Panc1 (cell line): Measurements from ENCODE around the gene LRRC46. TPM values are rescaled to one million over a fixed set of nuclear protein-coding genes. Genes with fewer than 3 reads are reported as not detected.

Experiments used
- ATAC-seq: fragments of 200-7000 bp; cut with Tn5 transposase; 2 replicates; pipeline ENCODE4 v1.9.1; 2020; ENCODE audit warnings: mild to moderate bottlenecking, moderate library complexity
- BruUV-seq: library from RNA; stranded (reverse); fragments of 400-500 nt; replicated peaks from 2 replicates; lab custom pipeline; 2021; lab: Mats Ljungman, UMichigan
- CTCF ChIA-PET: fragments of 300-600 bp; sonication (Branson Sonifier 250); formaldehyde crosslinking; loops from one replicate; lab custom pipeline; 2022; ENCODE audit warnings: antibody characterized with exemption; lab: Charles Lee
- POLR2A ChIA-PET: fragments of 300-600 bp; sonication (Branson Sonifier 250); formaldehyde crosslinking; loops from one replicate; lab custom pipeline; 2022; ENCODE audit warnings: antibody characterized with exemption; lab: Charles Lee
- DNase-seq: peaks from one replicate; pipeline ENCODE4 v3.0.0-alpha.2; 2010; ENCODE audit warnings: low read depth, low spot score
- H3K27ac ChIP-seq: 2 replicates; pipeline ENCODE4 v1.5.1; 2011; ENCODE audit warnings: mild to moderate bottlenecking, low read length, inconsistent platforms
- H3K27me3 ChIP-seq: fragments of 200-500 bp; sonication (Bioruptor generic); 2 replicates; pipeline ENCODE4 v1.6.0; 2014; ENCODE audit warnings: low read length, inconsistent platforms; ENCODE audit not compliant: control insufficient read depth, insufficient read depth
- H3K36me3 ChIP-seq: fragments of 200-500 bp; sonication (Bioruptor generic); 2 replicates; pipeline ENCODE4 v1.5.1; 2014; ENCODE audit warnings: inconsistent platforms, mild to moderate bottlenecking, low read length, moderate library complexity; ENCODE audit not compliant: control insufficient read depth, insufficient read depth
- H3K4me1 ChIP-seq: 2 replicates; pipeline ENCODE4 v1.5.1; 2011; ENCODE audit warnings: inconsistent platforms, mild to moderate bottlenecking, low read length, moderate library complexity; ENCODE audit not compliant: control insufficient read depth, insufficient read depth
- H3K4me3 ChIP-seq, 2 experiments: 2 replicates each; pipeline ENCODE4 v1.5.1; 2011 to 2012; ENCODE audit warnings: low read depth in 2 of 2, low read length in 2 of 2, mild to moderate bottlenecking in 2 of 2, inconsistent platforms in 1 of 2, moderate library complexity in 1 of 2
- H3K9me3 ChIP-seq: fragments of 200-500 bp; sonication (Bioruptor generic); 2 replicates; pipeline ENCODE4 v1.5.1; 2014; ENCODE audit warnings: low read depth, mild to moderate bottlenecking, inconsistent platforms, low read length, moderate library complexity; ENCODE audit not compliant: control insufficient read depth, insufficient read depth
- POLR2AphosphoS5 ChIP-seq: IDR thresholded peaks from 2 replicates; pipeline ENCODE4 v1.6.1; 2012; ENCODE audit warnings: mild to moderate bottlenecking, low read depth, low read length, moderate library complexity
- REST ChIP-seq, 2 experiments: IDR thresholded peaks; 2 replicates each; pipeline ENCODE4 v1.6.1; 2011 to 2012; ENCODE audit warnings: low read depth in 2 of 2, control low read depth in 1 of 2, low read length in 1 of 2, mild to moderate bottlenecking in 1 of 2, moderate library complexity in 1 of 2; ENCODE audit not compliant: insufficient read depth in 1 of 2
- SIN3A ChIP-seq: IDR thresholded peaks from 2 replicates; pipeline ENCODE4 v1.6.1; 2012; ENCODE audit warnings: low read depth, mild to moderate bottlenecking, low read length, moderate library complexity, borderline replicate concordance; ENCODE audit not compliant: insufficient read depth
- TCF7L2 ChIP-seq: IDR thresholded peaks from 2 replicates; pipeline ENCODE4 v1.6.1; 2011; ENCODE audit warnings: mild to moderate bottlenecking, low read depth, low read length, inconsistent platforms
- in situ Hi-C: cut with HindIII; loops from 2 replicates; pipeline ENCODE4 v1.10.0; 2016; ENCODE audit warnings: low sequenced_read_pairs, low pct_unique_long_range_greater_than_20kb
- intact Hi-C: fragments of 100-400 bp; cut with micrococcal nuclease; formaldehyde crosslinking; loops from one replicate; pipeline ENCODE4 v1.10.0; 2022; ENCODE audit not compliant: unreplicated experiment
- total RNA-seq: library from RNA; stranded (reverse); gene quantifications from one replicate; pipeline ENCODE4 v1.2.1, GENCODE V29; 2021; ENCODE audit not compliant: unreplicated experiment
- TF ChIP-seq, protein P1 (sequence below): fragments of 450-650 bp; IDR thresholded peaks from 2 replicates; pipeline ENCODE4 v1.5.1; 2017; ENCODE audit warnings: mild to moderate bottlenecking

LRRC46 gene
- total RNA-seq, 1 experiment from 2014 or later: 1.9 TPM

GRCh38 chr17:47785538-47786123 is 45.8 kb upstream of the LRRC46 start:
- ATAC-seq: no peak
- DNase-seq: no peak
- CTCF ChIA-PET: interaction anchor here (0.6 kb wide), 1 partner anchor 14 kb away, joined by 3 read pairs; no protein-coding TSS in a partner anchor
- POLR2A ChIA-PET: interaction anchor here (0.6 kb wide), 1 partner anchor 54 kb away, joined by 4 read pairs; no protein-coding TSS in a partner anchor
- Histone ChIP-seq H3K27ac (no peak overlapping the region), H3K27me3 (peaks cover 16% of the 10 kb centered on the region), H3K4me3 (no peak overlapping the region), H3K9me3 (no peaks in the 10 kb centered on the region), H3K4me1 (peaks cover 4% of the 10 kb centered on the region; the same call in 1 of the 2 replicates), H3K36me3 (no peaks in the 10 kb centered on the region)
- TF ChIP-seq REST (IDR thresholded peaks at IDR 0.05; ENCODE audit: insufficient read depth in 1 of 2, low read depth in 2 of 2, low read length in 1 of 2) (peak; percentile 91 to 97), TCF7L2 (no peak)
- BruUV-seq: no TSS peak
- intact Hi-C loops (no loop called here), in situ Hi-C loops (no loop called here)

- ATAC-seq (peak; percentile 99), DNase-seq (no peak)
- POLR2A ChIA-PET: interaction anchor here (0.6 kb wide), 1 partner anchor 14 kb away, joined by 6 read pairs; no protein-coding TSS in a partner anchor
- H3K4me3 ChIP-seq: peak overlapping the region; percentile 41 to 60
- no peaks in the 10 kb centered on the region for H3K36me3 ChIP-seq
- peaks cover 40% of the 10 kb centered on the region for H3K27me3 ChIP-seq
- H3K9me3 ChIP-seq: no peaks in the 10 kb centered on the region
- TF ChIP-seq REST (IDR thresholded peaks at IDR 0.05; ENCODE audit: insufficient read depth in 1 of 2, low read depth in 2 of 2, low read length in 1 of 2): peak in 1 of 2 experiments; percentile 66; a peak in 2 of 4 replicates
- no peak for TF ChIP-seq SIN3A
- TF ChIP-seq TCF7L2: 0 out of 2 replicates have a peak, but pooled peaks have one; percentile 25
- TF ChIP-seq POLR2AphosphoS5: no peak
- TF ChIP-seq, protein P1, sequence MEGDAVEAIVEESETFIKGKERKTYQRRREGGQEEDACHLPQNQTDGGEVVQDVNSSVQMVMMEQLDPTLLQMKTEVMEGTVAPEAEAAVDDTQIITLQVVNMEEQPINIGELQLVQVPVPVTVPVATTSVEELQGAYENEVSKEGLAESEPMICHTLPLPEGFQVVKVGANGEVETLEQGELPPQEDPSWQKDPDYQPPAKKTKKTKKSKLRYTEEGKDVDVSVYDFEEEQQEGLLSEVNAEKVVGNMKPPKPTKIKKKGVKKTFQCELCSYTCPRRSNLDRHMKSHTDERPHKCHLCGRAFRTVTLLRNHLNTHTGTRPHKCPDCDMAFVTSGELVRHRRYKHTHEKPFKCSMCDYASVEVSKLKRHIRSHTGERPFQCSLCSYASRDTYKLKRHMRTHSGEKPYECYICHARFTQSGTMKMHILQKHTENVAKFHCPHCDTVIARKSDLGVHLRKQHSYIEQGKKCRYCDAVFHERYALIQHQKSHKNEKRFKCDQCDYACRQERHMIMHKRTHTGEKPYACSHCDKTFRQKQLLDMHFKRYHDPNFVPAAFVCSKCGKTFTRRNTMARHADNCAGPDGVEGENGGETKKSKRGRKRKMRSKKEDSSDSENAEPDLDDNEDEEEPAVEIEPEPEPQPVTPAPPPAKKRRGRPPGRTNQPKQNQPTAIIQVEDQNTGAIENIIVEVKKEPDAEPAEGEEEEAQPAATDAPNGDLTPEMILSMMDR: peak; percentile 91
- no peak overlapping the region for H3K27ac ChIP-seq
- in situ Hi-C loops (no loop called here), intact Hi-C loops (no loop called here)
- CTCF ChIA-PET: interaction anchor here (0.6 to 1.5 kb wide), 7 partner anchors 89 to 147 kb away, joined by 3 to 12 read pairs (median 6); no protein-coding TSS in a partner anchor
- BruUV-seq: no TSS peak
- H3K4me1 ChIP-seq: peaks cover 4% of the 10 kb centered on the region; the same call in 1 of the 2 replicates
Measured at GRCh38 chr17:47789611-47790561, 41.6 kb upstream of the LRRC46 start.
